ENCODE data around the gene ZNF662. TPM values are rescaled to one million over a fixed set of nuclear protein-coding genes. Genes with fewer than 3 reads are reported as not detected.

Gene ZNF662
- polyA plus RNA-seq, 1 experiment, result 1.2 TPM

- no peak for DNase-seq (ENCODE audit: low read depth)
- no peak for TF ChIP-seq CTCF (IDR thresholded peaks at IDR 0.05; ENCODE audit: insufficient read depth, low read depth, low read length)
- Histone ChIP-seq H3K4me3 (ENCODE audit: low read depth, low read length) (no peak overlapping the region), H3K27me3 (ENCODE audit: control insufficient read depth, insufficient read depth, low read length) (peaks cover 4% of the 10 kb centered on the region; the same call in 1 of the 2 replicates), H3K36me3 (ENCODE audit: control insufficient read depth, insufficient read depth, low read length) (no peaks in the 10 kb centered on the region)
- ChIA-PET POLR2A (no interaction called here), CTCF (interaction anchor here (0.7 to 1.5 kb wide), 2 partner anchors 13 to 25 kb away, joined by 3 to 6 read pairs; no protein-coding TSS in a partner anchor)
These were observed 37.1 kb upstream of the ZNF662 start for GRCh38 chr3:42868841-42869240.

GRCh38 chr3:42871592-42872196 lies 34.2 kb upstream of the ZNF662 start:
- H3K27me3 ChIP-seq (ENCODE audit: control insufficient read depth, insufficient read depth, low read length), result peaks cover 4% of the 10 kb centered on the region; the same call in 1 of the 2 replicates
- CTCF ChIA-PET, result interaction anchor here (0.8 to 0.9 kb wide), 2 partner anchors 9 to 32 kb away, joined by 4 read pairs; no protein-coding TSS in a partner anchor
- no peak for DNase-seq (ENCODE audit: low read depth)
- TF ChIP-seq CTCF (IDR thresholded peaks at IDR 0.05; ENCODE audit: insufficient read depth, low read depth, low read length), result no peak
- POLR2A ChIA-PET, result no interaction called here
- no peaks in the 10 kb centered on the region for H3K36me3 ChIP-seq (ENCODE audit: control insufficient read depth, insufficient read depth, low read length)
- no peak overlapping the region for H3K4me3 ChIP-seq (ENCODE audit: low read depth, low read length)

GRCh38 chr3:42872718-42873117 lies 33.2 kb upstream of the ZNF662 start:
- Histone ChIP-seq H3K27me3 (ENCODE audit: control insufficient read depth, insufficient read depth, low read length) (peaks cover 7% of the 10 kb centered on the region; the same call in 1 of the 2 replicates), H3K36me3 (ENCODE audit: control insufficient read depth, insufficient read depth, low read length) (no peaks in the 10 kb centered on the region), H3K4me3 (ENCODE audit: low read depth, low read length) (no peak overlapping the region)
- CTCF ChIA-PET, result interaction anchor here (0.8 kb wide), 1 partner anchor 8 kb away, joined by 4 read pairs; no protein-coding TSS in a partner anchor
- DNase-seq (ENCODE audit: low read depth), result no peak
- POLR2A ChIA-PET, result no interaction called here
- no peak for TF ChIP-seq CTCF (IDR thresholded peaks at IDR 0.05; ENCODE audit: insufficient read depth, low read depth, low read length)

GRCh38 chr3:42873221-42873982 lies 32.5 kb upstream of the ZNF662 start:
- no peak for TF ChIP-seq CTCF (IDR thresholded peaks at IDR 0.05; ENCODE audit: insufficient read depth, low read depth, low read length)

GRCh38 chr3:42874749-42875148 lies 31.2 kb upstream of the ZNF662 start:
- DNase-seq (ENCODE audit: low read depth), result no peak
- Histone ChIP-seq H3K36me3 (ENCODE audit: control insufficient read depth, insufficient read depth, low read length) (no peaks in the 10 kb centered on the region), H3K4me3 (ENCODE audit: low read depth, low read length) (no peak overlapping the region), H3K27me3 (ENCODE audit: control insufficient read depth, insufficient read depth, low read length) (peaks cover 5% of the 10 kb centered on the region; the same call in 1 of the 2 replicates)
- POLR2A ChIA-PET, result no interaction called here
- no peak for TF ChIP-seq CTCF (IDR thresholded peaks at IDR 0.05; ENCODE audit: insufficient read depth, low read depth, low read length)
- CTCF ChIA-PET, result no interaction called here

More at GRCh38 chr3:42873221-42873982, 32.5 kb upstream of the ZNF662 start:
- CTCF ChIA-PET, result interaction anchor here (0.9 kb wide), 1 partner anchor 93 kb away, joined by 3 read pairs; no protein-coding TSS in a partner anchor
- POLR2A ChIA-PET, result no interaction called here
- H3K27me3 ChIP-seq (ENCODE audit: control insufficient read depth, insufficient read depth, low read length), result peaks cover 7% of the 10 kb centered on the region; the same call in 1 of the 2 replicates
- H3K4me3 ChIP-seq (ENCODE audit: low read depth, low read length), result no peak overlapping the region
- H3K36me3 ChIP-seq (ENCODE audit: control insufficient read depth, insufficient read depth, low read length), result no peaks in the 10 kb centered on the region
- DNase-seq (ENCODE audit: low read depth), result no peak

Data from BJ (cell line).